WTC11 (cell line): ENCODE data around the gene PAX9.

Source experiments
- ATF3 ChIP-seq: sonication (generic); formaldehyde crosslinking; conservative IDR thresholded peaks from 2 replicates; pipeline ENCODE4 v1.8.1; 2022; ENCODE audit warnings: mild to moderate bottlenecking, missing genetic modification reagents
- CREM ChIP-seq: sonication (generic); formaldehyde crosslinking; IDR thresholded peaks from 2 replicates; pipeline ENCODE4 v1.8.1; 2022; ENCODE audit warnings: mild to moderate bottlenecking, missing genetic modification reagents, moderate library complexity
- CTCF ChIP-seq: fragments of 200-600 bp; IDR thresholded peaks from 2 replicates; pipeline ENCODE4 v1.8.0; 2022; ENCODE audit warnings: antibody characterized with exemption
- FOXP4 ChIP-seq: sonication (generic); formaldehyde crosslinking; IDR thresholded peaks from 2 replicates; pipeline ENCODE4 v1.8.0; 2022; ENCODE audit warnings: mild to moderate bottlenecking, missing genetic modification reagents
- NFYB ChIP-seq: sonication (generic); formaldehyde crosslinking; conservative IDR thresholded peaks from 2 replicates; pipeline ENCODE4 v1.8.0; 2022; ENCODE audit warnings: low read depth, missing genetic modification reagents
- NR1H2 ChIP-seq: sonication (generic); formaldehyde crosslinking; IDR thresholded peaks from 2 replicates; pipeline ENCODE4 v1.9.0; 2021; ENCODE audit warnings: mild to moderate bottlenecking, moderate library complexity, missing genetic modification reagents
- SMAD4 ChIP-seq: sonication (generic); formaldehyde crosslinking; IDR thresholded peaks from 2 replicates; pipeline ENCODE4 v1.8.0; 2022; ENCODE audit warnings: mild to moderate bottlenecking, missing genetic modification reagents
- ZBTB43 ChIP-seq: sonication (generic); formaldehyde crosslinking; IDR thresholded peaks from 2 replicates; pipeline ENCODE4 v1.8.1; 2023; ENCODE audit warnings: mild to moderate bottlenecking, missing genetic modification reagents
- ZNF121 ChIP-seq: sonication (generic); formaldehyde crosslinking; IDR thresholded peaks from 2 replicates; pipeline ENCODE4 v1.8.0; 2023; ENCODE audit warnings: missing genetic modification reagents
- ZNF138 ChIP-seq: sonication (generic); formaldehyde crosslinking; conservative IDR thresholded peaks from 2 replicates; pipeline ENCODE4 v1.8.1; 2022; ENCODE audit warnings: mild to moderate bottlenecking, moderate library complexity, missing genetic modification reagents
- TF ChIP-seq, protein P1 (sequence below): sonication (generic); formaldehyde crosslinking; IDR thresholded peaks from 2 replicates; pipeline ENCODE4 v1.8.0; 2022; ENCODE audit warnings: mild to moderate bottlenecking, missing genetic modification reagents
- TF ChIP-seq, protein P2 (sequence below): sonication (generic); formaldehyde crosslinking; IDR thresholded peaks from 2 replicates; pipeline ENCODE4 v1.8.0; 2022; ENCODE audit warnings: mild to moderate bottlenecking, missing genetic modification reagents
- TF ChIP-seq, protein P3 (sequence below): sonication (generic); formaldehyde crosslinking; IDR thresholded peaks from 2 replicates; pipeline ENCODE4 v1.8.1; 2023; ENCODE audit warnings: mild to moderate bottlenecking, missing genetic modification reagents, moderate library complexity

GRCh38 chr14:36617824-36618223, 43.8 kb upstream of the PAX9 start:
- TF ChIP-seq ATF3 (CRISPR knock-in tag) (no peak), CTCF (no peak), NFYB (no peak), CREM (CRISPR knock-in tag) (no peak), ZNF121 (no peak), ZNF138 (CRISPR knock-in tag) (no peak), ZBTB43 (CRISPR knock-in tag) (no peak), SMAD4 (no peak), NR1H2 (no peak), FOXP4 (CRISPR knock-in tag) (no peak)
- TF ChIP-seq, protein P1, sequence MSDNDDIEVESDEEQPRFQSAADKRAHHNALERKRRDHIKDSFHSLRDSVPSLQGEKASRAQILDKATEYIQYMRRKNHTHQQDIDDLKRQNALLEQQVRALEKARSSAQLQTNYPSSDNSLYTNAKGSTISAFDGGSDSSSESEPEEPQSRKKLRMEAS (CRISPR knock-in tag), result no peak
- TF ChIP-seq, protein P2, sequence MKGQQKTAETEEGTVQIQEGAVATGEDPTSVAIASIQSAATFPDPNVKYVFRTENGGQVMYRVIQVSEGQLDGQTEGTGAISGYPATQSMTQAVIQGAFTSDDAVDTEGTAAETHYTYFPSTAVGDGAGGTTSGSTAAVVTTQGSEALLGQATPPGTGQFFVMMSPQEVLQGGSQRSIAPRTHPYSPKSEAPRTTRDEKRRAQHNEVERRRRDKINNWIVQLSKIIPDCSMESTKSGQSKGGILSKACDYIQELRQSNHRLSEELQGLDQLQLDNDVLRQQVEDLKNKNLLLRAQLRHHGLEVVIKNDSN (CRISPR knock-in tag), result no peak
- TF ChIP-seq, protein P3, sequence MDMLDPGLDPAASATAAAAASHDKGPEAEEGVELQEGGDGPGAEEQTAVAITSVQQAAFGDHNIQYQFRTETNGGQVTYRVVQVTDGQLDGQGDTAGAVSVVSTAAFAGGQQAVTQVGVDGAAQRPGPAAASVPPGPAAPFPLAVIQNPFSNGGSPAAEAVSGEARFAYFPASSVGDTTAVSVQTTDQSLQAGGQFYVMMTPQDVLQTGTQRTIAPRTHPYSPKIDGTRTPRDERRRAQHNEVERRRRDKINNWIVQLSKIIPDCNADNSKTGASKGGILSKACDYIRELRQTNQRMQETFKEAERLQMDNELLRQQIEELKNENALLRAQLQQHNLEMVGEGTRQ (CRISPR knock-in tag), result no peak
